ENCODE measurements around the gene PRKG1.
"Not testable (repeated sequence)": the region's sequence is repeated elsewhere in the genome, so short reads cannot be mapped to it uniquely, and the experiment has no call there.

- TF ChIP-seq CTCF (IDR thresholded peaks at IDR 0.05); ZFX (IDR thresholded peaks at IDR 0.05; ENCODE audit: borderline replicate concordance): not testable (repeated sequence)
Measured at GRCh38 chr10:51341745-51342144, 267.5 kb downstream of the PRKG1 start.
